PC-3 (cell line): ENCODE data around the gene LGR4. TPM values are rescaled to one million over a fixed set of nuclear protein-coding genes. Genes with fewer than 3 reads are reported as not detected.
"Not testable (repeated sequence)": the region's sequence is repeated elsewhere in the genome, so short reads cannot be mapped to it uniquely, and the experiment has no call there.

Experiments
- ATAC-seq: fragments of 200-7000 bp; cut with Tn5 transposase; 2 replicates; pipeline ENCODE4 v1.9.1; 2020; ENCODE audit warnings: mild to moderate bottlenecking, moderate library complexity
- BruUV-seq: library from RNA; stranded (reverse); fragments of 400-500 nt; replicated peaks from 2 replicates; lab custom pipeline; 2021; lab: Mats Ljungman, UMichigan
- CTCF ChIA-PET: fragments of 300-600 bp; sonication (Branson Sonifier 250); formaldehyde crosslinking; loops from one replicate; lab custom pipeline; 2022; ENCODE audit warnings: antibody characterized with exemption; lab: Charles Lee
- POLR2A ChIA-PET: fragments of 300-600 bp; sonication (Branson Sonifier 250); formaldehyde crosslinking; loops from one replicate; lab custom pipeline; 2022; ENCODE audit warnings: antibody characterized with exemption; ENCODE audit not compliant: unreplicated experiment; lab: Charles Lee
- DNase-seq: peaks from one replicate; pipeline ENCODE4 v3.0.0-alpha.2; 2015
- H2AFZ ChIP-seq: fragments of 300-600 bp; sonication (generic); 2 replicates; pipeline ENCODE4 v1.6.0; 2016; ENCODE audit warnings: antibody characterized with exemption, low read length
- H3F3A ChIP-seq: fragments of 300-600 bp; sonication (generic); one replicate; pipeline ENCODE4 v1.6.0; 2017; ENCODE audit warnings: antibody characterized with exemption, low read length, control low read depth, mild to moderate bottlenecking; ENCODE audit not compliant: unreplicated experiment
- H3K27ac ChIP-seq: fragments of 300-600 bp; sonication (generic); 2 replicates; pipeline ENCODE4 v1.5.1; 2016; ENCODE audit warnings: mild to moderate bottlenecking, low read length
- H3K27me3 ChIP-seq: fragments of 300-600 bp; sonication (generic); 2 replicates; pipeline ENCODE4 v1.6.1; 2016; ENCODE audit warnings: low read length, mixed read lengths
- H3K36me3 ChIP-seq: fragments of 300-600 bp; sonication (generic); 2 replicates; pipeline ENCODE4 v1.6.1; 2016; ENCODE audit warnings: low read depth, mixed run types, low read length, mixed read lengths
- H3K4me1 ChIP-seq: fragments of 300-600 bp; sonication (generic); 2 replicates; pipeline ENCODE4 v1.5.1; 2016; ENCODE audit warnings: low read length; ENCODE audit not compliant: insufficient read depth
- H3K4me2 ChIP-seq: fragments of 300-600 bp; sonication (generic); 2 replicates; pipeline ENCODE4 v1.6.0; 2016; ENCODE audit warnings: low read length
- H3K4me3 ChIP-seq: fragments of 300-600 bp; sonication (generic); 2 replicates; pipeline ENCODE4 v1.5.1; 2016; ENCODE audit warnings: mild to moderate bottlenecking, low read length, mixed read lengths
- H3K79me2 ChIP-seq: fragments of 300-600 bp; sonication (generic); 2 replicates; pipeline ENCODE4 v1.6.1; 2017; ENCODE audit warnings: low read length, mixed read lengths
- H3K9ac ChIP-seq: fragments of 300-600 bp; sonication (generic); 2 replicates; pipeline ENCODE4 v1.6.0; 2016; ENCODE audit warnings: mild to moderate bottlenecking, low read length
- H3K9me2 ChIP-seq: fragments of 300-600 bp; sonication (generic); replicated peaks from 2 replicates; pipeline ENCODE4 v1.6.1; 2016; ENCODE audit warnings: mixed run types, low read length, mixed read lengths
- H3K9me3 ChIP-seq: fragments of 300-600 bp; sonication (generic); 2 replicates; pipeline ENCODE4 v1.6.1; 2016; ENCODE audit warnings: low read length, mixed read lengths
- H4K20me1 ChIP-seq: fragments of 300-600 bp; sonication (generic); 2 replicates; pipeline ENCODE4 v1.6.1; 2016; ENCODE audit warnings: low read length, mixed read lengths
- EZH2 ChIP-seq: fragments of 300-600 bp; sonication (generic); IDR thresholded peaks from one replicate; pipeline ENCODE4 v1.6.1; 2017; ENCODE audit warnings: antibody characterized with exemption, mild to moderate bottlenecking, low read length; ENCODE audit not compliant: unreplicated experiment
- EZH2phosphoT487 ChIP-seq: fragments of 300-600 bp; sonication (generic); IDR thresholded peaks from 2 replicates; pipeline ENCODE4 v1.6.1; 2018; ENCODE audit warnings: mild to moderate bottlenecking, antibody characterized with exemption, low read length, borderline replicate concordance
- intact Hi-C: fragments of 100-400 bp; cut with micrococcal nuclease; formaldehyde crosslinking; loops from 2 replicates; pipeline ENCODE4 v1.9.0; 2023
- total RNA-seq: library from RNA; depleted of rRNA; stranded (reverse); fragments of >200 nt; gene quantifications from 2 replicates; pipeline ENCODE4 v1.2.3, GENCODE V29; 2014
- TF ChIP-seq, protein P1 (sequence below): fragments of 300-600 bp; sonication (generic); conservative IDR thresholded peaks from 2 replicates; pipeline ENCODE4 v1.5.1; 2017; ENCODE audit warnings: antibody characterized with exemption, low read depth, mild to moderate bottlenecking, low read length

LGR4 gene
- total RNA-seq, 1 experiment from 2014 or later = 13.5 TPM

- Histone ChIP-seq H2AFZ (no peak overlapping the region), H3K4me1 (peaks cover 44% of the 10 kb centered on the region), H3K79me2 (peaks cover 54% of the 10 kb centered on the region), H3K36me3 (no peaks in the 10 kb centered on the region), H3K9me3 (no peaks in the 10 kb centered on the region), H3K27ac (no peak overlapping the region), H3K27me3 (no peaks in the 10 kb centered on the region), H4K20me1 (no peaks in the 10 kb centered on the region), H3K4me2 (no peak overlapping the region), H3F3A (peaks cover 6% of the 10 kb centered on the region), H3K9ac (no peak overlapping the region), H3K4me3 (no peak overlapping the region), H3K9me2 (no peaks in the 10 kb centered on the region)
- ChIA-PET POLR2A (no interaction called here), CTCF (no interaction called here)
- no peak for DNase-seq
- TF ChIP-seq EZH2phosphoT487 (no peak), EZH2 (no peak)
- TF ChIP-seq, protein P1, sequence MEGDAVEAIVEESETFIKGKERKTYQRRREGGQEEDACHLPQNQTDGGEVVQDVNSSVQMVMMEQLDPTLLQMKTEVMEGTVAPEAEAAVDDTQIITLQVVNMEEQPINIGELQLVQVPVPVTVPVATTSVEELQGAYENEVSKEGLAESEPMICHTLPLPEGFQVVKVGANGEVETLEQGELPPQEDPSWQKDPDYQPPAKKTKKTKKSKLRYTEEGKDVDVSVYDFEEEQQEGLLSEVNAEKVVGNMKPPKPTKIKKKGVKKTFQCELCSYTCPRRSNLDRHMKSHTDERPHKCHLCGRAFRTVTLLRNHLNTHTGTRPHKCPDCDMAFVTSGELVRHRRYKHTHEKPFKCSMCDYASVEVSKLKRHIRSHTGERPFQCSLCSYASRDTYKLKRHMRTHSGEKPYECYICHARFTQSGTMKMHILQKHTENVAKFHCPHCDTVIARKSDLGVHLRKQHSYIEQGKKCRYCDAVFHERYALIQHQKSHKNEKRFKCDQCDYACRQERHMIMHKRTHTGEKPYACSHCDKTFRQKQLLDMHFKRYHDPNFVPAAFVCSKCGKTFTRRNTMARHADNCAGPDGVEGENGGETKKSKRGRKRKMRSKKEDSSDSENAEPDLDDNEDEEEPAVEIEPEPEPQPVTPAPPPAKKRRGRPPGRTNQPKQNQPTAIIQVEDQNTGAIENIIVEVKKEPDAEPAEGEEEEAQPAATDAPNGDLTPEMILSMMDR = no peak
- intact Hi-C loops = no loop called here
- ATAC-seq = peak; percentile 18; the same call in 1 of the 2 replicates
- no TSS peak for BruUV-seq
Measured at GRCh38 chr11:27451244-27451965, 21.2 kb downstream of the LGR4 start.

GRCh38 chr11:27448184-27448540, 24.4 kb downstream of the LGR4 start:
- CTCF ChIA-PET, H3K9ac ChIP-seq, ATAC-seq, H3K27me3 ChIP-seq, POLR2A ChIA-PET, H3K27ac ChIP-seq, BruUV-seq, H2AFZ ChIP-seq, H3K4me2 ChIP-seq, intact Hi-C loops, H3K9me2 ChIP-seq, H3K4me3 ChIP-seq, H4K20me1 ChIP-seq, DNase-seq, H3F3A ChIP-seq, H3K36me3 ChIP-seq, H3K9me3 ChIP-seq: not testable (repeated sequence)
- H3K4me1 ChIP-seq = peaks cover 21% of the 10 kb centered on the region
- H3K79me2 ChIP-seq = peaks cover 50% of the 10 kb centered on the region

DNA sequence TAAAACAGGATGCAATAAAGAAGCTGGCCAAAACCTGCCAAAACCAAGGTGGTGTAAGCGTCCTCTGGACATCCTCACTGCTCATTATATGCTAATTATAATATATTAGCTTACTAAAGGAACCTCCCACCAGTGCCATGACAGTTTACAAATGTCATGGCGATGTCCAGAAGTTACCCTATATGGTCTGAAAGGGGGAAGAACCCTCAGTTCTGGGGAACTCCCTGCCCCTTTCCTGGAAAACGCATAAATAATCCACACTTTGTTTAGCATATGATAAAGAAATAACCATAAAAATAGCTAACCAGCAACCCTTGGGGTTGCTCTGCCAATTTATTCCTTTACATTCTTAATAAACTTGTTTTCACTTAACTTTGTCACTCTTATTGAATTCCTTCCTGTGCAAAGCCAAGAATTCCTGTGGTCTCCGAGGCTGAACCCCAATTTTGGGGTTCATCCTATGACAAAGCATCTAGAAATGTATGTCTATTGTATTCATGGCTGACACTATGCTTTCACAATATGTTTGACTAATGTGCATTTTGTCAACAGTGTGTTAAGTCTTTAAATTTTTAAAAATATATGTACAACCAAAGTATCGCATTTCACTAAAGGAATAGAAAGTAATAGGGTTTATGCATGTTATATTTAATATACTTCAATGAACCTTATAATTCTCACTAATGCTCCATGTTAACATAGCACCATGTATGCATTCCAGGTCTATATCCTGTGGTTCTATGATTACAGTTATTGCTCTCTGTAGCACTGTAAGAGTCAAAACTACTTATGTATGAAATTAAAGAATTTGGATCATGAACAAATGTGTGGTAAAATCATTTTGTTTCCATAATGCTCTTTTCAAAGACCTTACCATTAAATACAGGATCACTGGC, 25.1 kb downstream of the LGR4 start:
- Histone ChIP-seq H3K4me2 (no peak overlapping the region), H2AFZ (no peak overlapping the region), H3K9ac (no peak overlapping the region), H3K4me1 (peaks cover 21% of the 10 kb centered on the region), H4K20me1 (no peaks in the 10 kb centered on the region), H3K27me3 (no peaks in the 10 kb centered on the region), H3K4me3 (no peak overlapping the region), H3K79me2 (peaks cover 52% of the 10 kb centered on the region), H3K9me2 (no peaks in the 10 kb centered on the region), H3K36me3 (no peaks in the 10 kb centered on the region), H3K27ac (no peak overlapping the region), H3K9me3 (no peaks in the 10 kb centered on the region), H3F3A (no peaks in the 10 kb centered on the region)
- ATAC-seq (peak; percentile 24), DNase-seq (peak; percentile 69)
- intact Hi-C loops = no loop called here
- BruUV-seq = no TSS peak
- ChIA-PET CTCF (no interaction called here), POLR2A (no interaction called here)
- TF ChIP-seq, protein P1 = no peak
- no peak for TF ChIP-seq EZH2
